ENCODE data around the gene TPH1.
"Not testable (repeated sequence)": the region's sequence is repeated elsewhere in the genome, so short reads cannot be mapped to it uniquely, and the experiment has no call there.

TPH1 gene

GRCh38 chr11:18036456-18036855 is 9.6 kb downstream of the TPH1 start:
- H3K4me3 ChIP-seq (ENCODE audit: low read depth, low read length), result no peak overlapping the region
- DNase-seq (ENCODE audit: low read depth), result no peak

DNA sequence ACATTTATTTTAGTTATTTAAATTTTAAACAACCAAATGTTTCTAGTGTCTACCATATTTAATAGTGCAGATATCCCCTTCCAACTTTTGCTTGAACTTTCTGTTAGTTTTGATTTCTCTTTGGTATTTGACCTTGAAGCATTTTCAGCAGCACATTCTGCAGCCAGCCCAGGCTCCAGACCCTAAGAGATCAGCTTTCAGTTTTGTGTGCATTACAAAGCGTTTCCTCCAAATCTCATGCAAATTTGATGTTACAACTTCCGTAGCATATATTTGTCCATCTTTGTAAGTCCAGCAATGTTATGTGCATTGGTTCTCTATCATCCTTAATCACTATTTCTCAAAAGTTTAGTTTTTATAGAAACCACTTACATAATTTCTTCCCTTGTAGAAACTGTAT is 18.6 kb downstream of the TPH1 start:
- no peak for DNase-seq (ENCODE audit: low read depth)
- H3K4me3 ChIP-seq (ENCODE audit: low read depth, low read length), result no peak overlapping the region

GRCh38 chr11:18022419-18022818 is 23.6 kb downstream of the TPH1 start:
- no peak for DNase-seq (ENCODE audit: low read depth)
- no peak overlapping the region for H3K4me3 ChIP-seq (ENCODE audit: low read depth, low read length)

DNA sequence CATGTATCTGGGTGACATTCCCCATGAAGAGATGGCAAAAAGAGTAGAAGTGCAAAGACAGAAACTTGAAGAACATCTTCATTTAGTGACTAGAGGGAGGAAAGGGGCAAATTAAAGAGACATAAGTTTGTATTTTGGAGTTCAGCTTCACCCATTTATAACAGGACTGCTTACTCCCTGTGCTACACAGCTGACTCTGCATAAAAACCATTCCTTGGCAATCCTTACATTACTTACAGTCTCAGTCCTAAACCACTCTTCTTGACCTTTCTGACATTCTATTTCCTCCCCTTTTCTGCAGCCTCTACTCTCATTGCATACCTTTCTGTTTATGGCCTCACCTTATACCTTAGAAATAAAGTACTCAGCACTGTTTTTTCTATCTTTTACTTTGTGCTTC is 26.4 kb downstream of the TPH1 start:
- no peak for DNase-seq (ENCODE audit: low read depth)

GRCh38 chr11:18016789-18017188 is 29.3 kb downstream of the TPH1 start:
- no peak for DNase-seq (ENCODE audit: low read depth)
- no peak overlapping the region for H3K4me3 ChIP-seq (ENCODE audit: low read depth, low read length)

More for the DNA sequence above, 26.4 kb downstream of the TPH1 start:
- H3K4me3 ChIP-seq (ENCODE audit: low read depth, low read length), result no peak overlapping the region

GRCh38 chr11:18014876-18015275 is 31.2 kb downstream of the TPH1 start:
- no peak for DNase-seq (ENCODE audit: low read depth)
- no peak overlapping the region for H3K4me3 ChIP-seq (ENCODE audit: low read depth, low read length)

DNA sequence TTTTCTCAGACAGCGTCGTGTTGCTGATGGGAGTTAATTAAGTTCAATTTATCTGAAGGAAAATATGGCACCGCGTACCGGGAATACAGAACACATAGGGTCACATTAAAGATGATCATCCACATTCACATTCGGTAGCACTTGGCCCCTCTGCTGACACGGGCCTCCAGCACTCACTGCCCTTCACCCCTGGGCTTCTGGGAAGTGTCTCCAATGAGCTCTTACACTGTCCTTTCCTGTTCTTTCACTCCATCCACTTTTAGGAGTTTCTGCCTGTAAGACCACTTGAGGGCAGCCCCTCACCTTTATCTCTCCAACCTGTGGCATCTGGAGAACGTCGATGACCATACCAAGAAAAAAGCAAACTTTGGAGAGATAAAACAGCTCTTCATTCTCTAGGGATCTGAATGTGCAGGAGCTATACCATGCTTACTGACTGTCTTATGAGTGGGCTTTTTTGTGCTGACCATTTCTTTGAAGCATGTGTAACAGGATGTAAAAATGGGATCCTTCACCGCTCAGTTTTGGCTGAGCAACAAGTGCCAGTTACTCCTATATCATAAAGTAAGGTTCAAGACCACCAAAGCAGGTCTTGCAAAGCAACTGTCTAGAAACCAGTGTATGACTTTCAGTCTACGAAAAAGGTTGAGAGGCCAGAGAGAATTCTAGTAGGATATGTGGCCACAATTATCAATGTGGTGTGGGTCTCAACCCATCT is 32.1 kb downstream of the TPH1 start:
- DNase-seq (ENCODE audit: low read depth), result no peak
- peak overlapping the region; percentile 92 for H3K4me3 ChIP-seq (ENCODE audit: low read depth, low read length)

- DNase-seq (ENCODE audit: low read depth), result peak; percentile 36
- H3K4me3 ChIP-seq (ENCODE audit: low read depth, low read length), result peak within 1 kb of the TSS; percentile 92
Observed at GRCh38 chr11:18012906-18013781, 32.9 kb downstream of the TPH1 start, which contains the start of gene SERGEF. TSS of gene SERGEF (minus strand) at chr11:18013047. CDS start at chr11:18013010, 37 bp downstream.

DNA sequence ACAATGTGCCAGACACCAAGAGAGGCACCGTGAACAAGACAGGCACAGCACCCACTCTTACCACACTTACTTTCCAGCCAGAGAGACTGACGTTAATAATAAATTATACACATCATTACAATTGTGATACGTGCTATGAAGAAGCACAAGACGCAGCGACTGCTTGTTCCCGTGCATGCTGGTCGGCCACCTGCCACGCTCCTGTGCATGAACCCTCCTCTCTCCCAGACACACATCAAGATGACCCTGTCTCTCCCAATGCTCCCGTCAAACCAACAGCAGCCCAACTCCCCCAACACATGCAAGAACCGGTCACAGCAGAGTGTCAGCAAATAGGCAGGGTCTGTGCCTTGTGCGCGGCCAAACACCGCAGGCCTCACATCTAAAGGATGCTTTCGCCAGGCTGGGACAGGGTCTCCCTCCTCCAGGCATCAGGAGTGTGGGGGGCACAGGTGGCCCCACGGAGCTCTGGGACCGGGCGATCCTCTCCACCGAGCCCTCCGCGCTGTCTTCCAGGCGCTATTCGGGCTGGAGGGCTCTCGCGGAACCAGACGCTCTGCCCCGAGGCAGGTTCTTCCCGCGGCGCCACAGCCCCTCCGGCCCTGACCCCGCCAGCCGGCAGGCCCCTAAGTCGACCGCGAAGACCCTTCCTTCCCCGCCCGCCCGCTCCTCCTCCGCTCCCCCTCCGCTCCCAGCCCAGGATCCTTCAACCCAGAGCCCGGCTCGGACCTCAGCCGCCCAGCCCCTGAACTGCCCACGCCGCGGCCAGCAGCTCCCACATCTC is 33.8 kb downstream of the TPH1 start:
- no peak for DNase-seq (ENCODE audit: low read depth)
- peak overlapping the region; percentile 92 for H3K4me3 ChIP-seq (ENCODE audit: low read depth, low read length)

- no peak overlapping the region for H3K4me3 ChIP-seq (ENCODE audit: low read depth, low read length)
- no peak for DNase-seq (ENCODE audit: low read depth)
Observed at GRCh38 chr11:18011633-18012032, 34.4 kb downstream of the TPH1 start.

GRCh38 chr11:18010977-18011586 is 35.0 kb downstream of the TPH1 start:
- no peak overlapping the region for H3K4me3 ChIP-seq (ENCODE audit: low read depth, low read length)

DNA sequence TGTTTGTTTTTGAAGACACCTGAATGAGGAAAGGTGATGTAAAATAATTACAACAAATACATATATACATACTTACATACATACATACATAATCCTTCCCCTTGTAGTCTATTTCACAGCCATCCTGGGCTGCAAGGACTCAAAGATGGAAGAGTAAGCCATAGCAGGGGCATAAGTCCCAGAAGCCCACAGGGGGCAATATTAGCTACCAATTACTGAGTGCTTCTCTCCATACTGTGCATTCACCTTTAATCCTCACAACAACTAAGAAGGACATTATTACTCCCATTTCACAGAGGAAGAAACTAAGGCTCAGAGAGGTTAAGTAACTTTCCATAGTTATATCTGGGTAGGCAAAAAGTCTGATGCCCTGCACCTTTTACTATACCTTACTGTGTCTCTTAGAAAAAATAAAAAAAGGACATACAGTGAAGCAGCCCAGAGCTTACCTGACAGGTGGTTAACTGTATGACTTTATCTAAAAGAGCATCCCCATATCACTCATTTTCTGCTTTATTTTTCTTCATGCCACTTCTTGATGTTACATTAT is 35.9 kb downstream of the TPH1 start:
- DNase-seq (ENCODE audit: low read depth), result no peak
- H3K4me3 ChIP-seq (ENCODE audit: low read depth, low read length), result no peak overlapping the region

More at GRCh38 chr11:18010977-18011586, 35.0 kb downstream of the TPH1 start:
- DNase-seq (ENCODE audit: low read depth), result no peak

DNA sequence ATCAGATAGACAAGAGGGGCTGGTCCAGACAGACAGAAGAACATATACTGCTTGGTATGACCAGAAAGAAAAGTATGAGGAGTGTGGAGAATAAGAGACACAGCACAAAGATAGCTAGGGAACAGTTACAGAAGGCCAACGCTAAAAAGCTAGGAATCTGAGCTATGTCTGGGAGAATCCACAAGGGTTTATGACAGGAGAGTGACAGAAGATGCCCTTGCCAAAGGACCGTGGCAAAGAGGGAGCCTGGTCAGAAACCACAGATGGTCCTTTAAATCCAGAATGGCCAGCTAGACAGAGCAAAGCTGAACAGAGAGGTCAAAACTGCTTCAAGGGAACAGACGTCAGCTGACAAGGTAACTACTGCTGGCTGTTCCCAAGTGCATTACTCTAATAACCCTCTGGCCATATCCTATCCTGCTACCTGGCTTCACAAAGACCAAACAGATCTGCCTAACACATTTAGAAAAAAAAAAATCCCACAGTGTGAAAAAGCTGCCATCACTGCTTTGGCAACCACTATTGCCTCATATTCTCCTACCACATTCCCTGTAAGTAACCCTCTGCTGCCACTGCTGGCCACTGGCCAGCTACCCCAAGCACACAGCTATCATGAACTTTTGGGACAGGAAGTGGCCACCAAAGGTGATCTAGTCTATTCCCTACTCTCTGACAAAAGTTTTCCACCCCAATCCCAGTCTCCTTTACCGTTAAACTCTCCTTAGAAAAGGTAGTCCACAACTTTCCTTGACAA is 40.5 kb downstream of the TPH1 start:
- DNase-seq (ENCODE audit: low read depth), result no peak
- no peak overlapping the region for H3K4me3 ChIP-seq (ENCODE audit: low read depth, low read length)

DNA sequence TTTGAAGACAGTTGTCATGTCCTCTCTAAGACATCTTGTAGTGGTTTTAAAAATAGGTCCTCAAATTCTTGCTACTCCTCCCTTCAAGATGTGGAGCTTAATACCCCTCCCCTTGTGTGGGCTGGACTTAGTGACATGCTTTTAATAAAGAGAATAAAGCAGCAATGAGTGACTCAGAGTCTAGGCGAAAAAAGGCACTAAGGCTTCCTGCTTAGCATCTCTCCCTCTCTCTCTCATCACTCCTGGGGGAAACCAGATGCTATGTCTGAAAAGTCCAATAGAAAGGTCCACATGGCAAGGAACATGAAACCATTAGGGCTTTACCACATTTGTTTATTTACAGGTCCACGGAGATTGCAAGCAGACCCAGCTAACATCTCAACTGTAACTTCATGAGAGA is 44.9 kb downstream of the TPH1 start:
- no peak for DNase-seq (ENCODE audit: low read depth)
- no peak overlapping the region for H3K4me3 ChIP-seq (ENCODE audit: low read depth, low read length)

GRCh38 chr11:18000760-18001159 is 45.3 kb downstream of the TPH1 start:
- no peak overlapping the region for H3K4me3 ChIP-seq (ENCODE audit: low read depth, low read length)
- DNase-seq (ENCODE audit: low read depth), result no peak

DNA sequence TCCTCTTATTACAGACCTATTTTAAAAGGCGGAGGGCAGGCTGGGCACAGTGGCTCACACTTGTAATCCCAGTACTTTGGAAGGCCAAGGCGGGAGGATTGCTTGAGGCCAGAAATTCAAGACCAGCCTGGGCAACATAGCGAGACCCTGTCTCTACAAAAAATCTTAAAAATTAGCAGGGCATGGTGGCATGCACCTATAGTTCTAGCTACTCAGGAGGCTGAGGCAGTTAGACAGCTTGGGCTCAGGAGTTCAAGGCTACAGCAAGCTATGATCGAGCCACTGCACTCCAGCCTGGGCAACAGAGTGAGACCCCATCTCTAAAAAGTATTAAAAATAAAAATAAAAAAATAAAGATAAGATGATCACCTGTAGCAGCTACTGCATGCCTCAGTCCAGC is 45.9 kb downstream of the TPH1 start:
- not testable (repeated sequence) for H3K4me3 ChIP-seq (ENCODE audit: low read depth, low read length); DNase-seq (ENCODE audit: low read depth)
